Calu3 (cell line): ENCODE data around the gene SPNS2. TPM values are rescaled to one million over a fixed set of nuclear protein-coding genes. Genes with fewer than 3 reads are reported as not detected.

ENCODE experiments used
- BruUV-seq: library from RNA; stranded (reverse); fragments of 400-500 nt; replicated peaks from 2 replicates; lab custom pipeline; 2021; lab: Mats Ljungman, UMichigan
- CTCF ChIA-PET: fragments of 300-600 bp; sonication (Branson Sonifier 250); formaldehyde crosslinking; loops from one replicate; lab custom pipeline; 2022; ENCODE audit warnings: antibody characterized with exemption; lab: Charles Lee
- DNase-seq: peaks from one replicate; pipeline ENCODE4 v3.0.0; 2022
- H3K27ac Mint-ChIP-seq: one replicate; pipeline ENCODE4 v1.8.0; 2022; ENCODE audit warnings: mixed read lengths; ENCODE audit not compliant: unreplicated experiment
- H3K27me3 Mint-ChIP-seq: one replicate; pipeline ENCODE4 v1.8.0; 2022; ENCODE audit warnings: mixed read lengths; ENCODE audit not compliant: unreplicated experiment
- H3K36me3 Mint-ChIP-seq: one replicate; pipeline ENCODE4 v1.8.0; 2022; ENCODE audit warnings: mild to moderate bottlenecking, moderate library complexity, mixed read lengths; ENCODE audit not compliant: insufficient read depth, unreplicated experiment
- H3K4me1 Mint-ChIP-seq: one replicate; pipeline ENCODE4 v1.8.0; 2022; ENCODE audit warnings: mild to moderate bottlenecking, low read depth, mixed read lengths; ENCODE audit not compliant: unreplicated experiment
- H3K4me3 Mint-ChIP-seq: one replicate; pipeline ENCODE4 v1.8.0; 2022; ENCODE audit warnings: mild to moderate bottlenecking, low read depth, moderate library complexity, mixed read lengths; ENCODE audit not compliant: unreplicated experiment
- H3K9me3 Mint-ChIP-seq: one replicate; pipeline ENCODE4 v1.8.0; 2022; ENCODE audit warnings: low read depth, mixed read lengths; ENCODE audit not compliant: unreplicated experiment
- intact Hi-C: fragments of 100-400 bp; cut with micrococcal nuclease; formaldehyde crosslinking; loops from one replicate; pipeline ENCODE4 v1.10.0; 2022; ENCODE audit not compliant: unreplicated experiment
- total RNA-seq: library from RNA; stranded (reverse); gene quantifications from 2 replicates; pipeline ENCODE4 v1.2.3, GENCODE V29; 2022
- TF ChIP-seq, protein P1 (sequence below): fragments of 200-600 bp; IDR thresholded peaks from one replicate; pipeline ENCODE4 v1.8.0; 2022; ENCODE audit warnings: antibody characterized with exemption; ENCODE audit not compliant: unreplicated experiment

Gene SPNS2
- total RNA-seq, 1 experiment from 2014 or later, result 63.4 TPM

GRCh38 chr17:4503283-4504025 lies 4.8 kb downstream of the SPNS2 start:
- CTCF ChIA-PET, result interaction anchor here (0.6 to 0.7 kb wide), 2 partner anchors 26 to 73 kb away, joined by 3 to 4 read pairs; no protein-coding TSS in a partner anchor
- Mint-ChIP-seq H3K36me3 (peaks cover 45% of the 10 kb centered on the region), H3K4me1 (peaks cover 42% of the 10 kb centered on the region), H3K4me3 (no peak overlapping the region), H3K27me3 (no peaks in the 10 kb centered on the region), H3K9me3 (no peaks in the 10 kb centered on the region), H3K27ac (no peak overlapping the region)
- BruUV-seq, result no TSS peak
- TF ChIP-seq, protein P1, sequence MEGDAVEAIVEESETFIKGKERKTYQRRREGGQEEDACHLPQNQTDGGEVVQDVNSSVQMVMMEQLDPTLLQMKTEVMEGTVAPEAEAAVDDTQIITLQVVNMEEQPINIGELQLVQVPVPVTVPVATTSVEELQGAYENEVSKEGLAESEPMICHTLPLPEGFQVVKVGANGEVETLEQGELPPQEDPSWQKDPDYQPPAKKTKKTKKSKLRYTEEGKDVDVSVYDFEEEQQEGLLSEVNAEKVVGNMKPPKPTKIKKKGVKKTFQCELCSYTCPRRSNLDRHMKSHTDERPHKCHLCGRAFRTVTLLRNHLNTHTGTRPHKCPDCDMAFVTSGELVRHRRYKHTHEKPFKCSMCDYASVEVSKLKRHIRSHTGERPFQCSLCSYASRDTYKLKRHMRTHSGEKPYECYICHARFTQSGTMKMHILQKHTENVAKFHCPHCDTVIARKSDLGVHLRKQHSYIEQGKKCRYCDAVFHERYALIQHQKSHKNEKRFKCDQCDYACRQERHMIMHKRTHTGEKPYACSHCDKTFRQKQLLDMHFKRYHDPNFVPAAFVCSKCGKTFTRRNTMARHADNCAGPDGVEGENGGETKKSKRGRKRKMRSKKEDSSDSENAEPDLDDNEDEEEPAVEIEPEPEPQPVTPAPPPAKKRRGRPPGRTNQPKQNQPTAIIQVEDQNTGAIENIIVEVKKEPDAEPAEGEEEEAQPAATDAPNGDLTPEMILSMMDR, result no peak
- DNase-seq, result no peak
- intact Hi-C loops, result no loop called here

DNA sequence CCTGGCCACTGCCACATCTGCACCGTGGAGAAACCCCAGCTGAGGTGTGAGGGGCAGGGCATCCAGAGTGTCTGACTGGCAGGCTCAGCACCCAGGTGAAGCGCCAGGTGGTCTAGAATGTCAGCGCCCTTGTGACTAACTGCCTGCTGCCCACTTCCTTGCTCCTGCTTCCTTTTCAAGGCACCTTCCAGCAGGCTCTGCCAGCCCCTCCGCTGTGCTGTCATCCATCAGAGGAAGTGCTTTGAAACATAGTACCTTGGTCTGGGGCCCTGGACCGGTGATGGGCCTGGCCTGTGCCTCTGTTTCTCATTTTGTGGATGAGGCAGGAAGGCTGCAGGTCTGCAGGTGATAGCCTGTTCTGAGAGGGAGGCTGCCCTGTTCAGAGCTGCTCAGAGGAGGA lies 5.5 kb downstream of the SPNS2 start:
- peaks cover 47% of the 10 kb centered on the region for H3K36me3 Mint-ChIP-seq
- peaks cover 49% of the 10 kb centered on the region for H3K4me1 Mint-ChIP-seq
- no peak overlapping the region for H3K4me3 Mint-ChIP-seq
- intact Hi-C loops, result no loop called here
- no peak overlapping the region for H3K27ac Mint-ChIP-seq
- CTCF ChIA-PET, result interaction anchor here (1.3 kb wide), 1 partner anchor 12 kb away, joined by 3 read pairs; no protein-coding TSS in a partner anchor
- TF ChIP-seq, protein P1, result no peak
- DNase-seq, result no peak
- BruUV-seq, result no TSS peak
- H3K27me3 Mint-ChIP-seq, result no peaks in the 10 kb centered on the region
- H3K9me3 Mint-ChIP-seq, result no peaks in the 10 kb centered on the region

- H3K9me3 Mint-ChIP-seq, result no peaks in the 10 kb centered on the region
- peaks cover 51% of the 10 kb centered on the region for H3K4me1 Mint-ChIP-seq
- no peaks in the 10 kb centered on the region for H3K27me3 Mint-ChIP-seq
- CTCF ChIA-PET, result interaction anchor here (1.3 kb wide), 1 partner anchor 13 kb away, joined by 3 read pairs; no protein-coding TSS in a partner anchor
- H3K36me3 Mint-ChIP-seq, result peaks cover 45% of the 10 kb centered on the region
- peak overlapping the region; percentile 56 for H3K27ac Mint-ChIP-seq
- DNase-seq, result no peak
- intact Hi-C loops, result no loop called here
- no TSS peak for BruUV-seq
- TF ChIP-seq, protein P1, result no peak
- H3K4me3 Mint-ChIP-seq, result peak overlapping the region; percentile 26
Observed at GRCh38 chr17:4505187-4505586, 6.5 kb downstream of the SPNS2 start.

GRCh38 chr17:4506175-4506813 lies 7.6 kb downstream of the SPNS2 start:
- Mint-ChIP-seq H3K9me3 (no peaks in the 10 kb centered on the region), H3K36me3 (peaks cover 34% of the 10 kb centered on the region), H3K4me3 (no peak overlapping the region), H3K4me1 (peaks cover 45% of the 10 kb centered on the region), H3K27me3 (no peaks in the 10 kb centered on the region), H3K27ac (no peak overlapping the region)
- CTCF ChIA-PET, result no interaction called here
- DNase-seq, result no peak
- intact Hi-C loops, result no loop called here
- TF ChIP-seq, protein P1, result no peak
- no TSS peak for BruUV-seq
